Mucosa of gallbladder (tissue), 1 donor: Measurements from ENCODE around the gene CENPT. TPM values are rescaled to one million over a fixed set of nuclear protein-coding genes. Genes with fewer than 3 reads are reported as not detected.
"Not testable (repeated sequence)": the region's sequence is repeated elsewhere in the genome, so short reads cannot be mapped to it uniquely, and the experiment has no call there.

Source experiments
- DNase-seq: peaks from one replicate; pipeline ENCODE4 v3.0.0-alpha.2; 2020; ENCODE audit warnings: low spot score
- total RNA-seq: library from RNA; stranded (reverse); gene quantifications from one replicate; pipeline ENCODE4 v1.2.1, GENCODE V29; 2021
- donor health status: DM: no; HTN: no; CAD: no.

CENPT gene
- total RNA-seq, 1 donor from 2014 or later: 44.6 TPM

DNA sequence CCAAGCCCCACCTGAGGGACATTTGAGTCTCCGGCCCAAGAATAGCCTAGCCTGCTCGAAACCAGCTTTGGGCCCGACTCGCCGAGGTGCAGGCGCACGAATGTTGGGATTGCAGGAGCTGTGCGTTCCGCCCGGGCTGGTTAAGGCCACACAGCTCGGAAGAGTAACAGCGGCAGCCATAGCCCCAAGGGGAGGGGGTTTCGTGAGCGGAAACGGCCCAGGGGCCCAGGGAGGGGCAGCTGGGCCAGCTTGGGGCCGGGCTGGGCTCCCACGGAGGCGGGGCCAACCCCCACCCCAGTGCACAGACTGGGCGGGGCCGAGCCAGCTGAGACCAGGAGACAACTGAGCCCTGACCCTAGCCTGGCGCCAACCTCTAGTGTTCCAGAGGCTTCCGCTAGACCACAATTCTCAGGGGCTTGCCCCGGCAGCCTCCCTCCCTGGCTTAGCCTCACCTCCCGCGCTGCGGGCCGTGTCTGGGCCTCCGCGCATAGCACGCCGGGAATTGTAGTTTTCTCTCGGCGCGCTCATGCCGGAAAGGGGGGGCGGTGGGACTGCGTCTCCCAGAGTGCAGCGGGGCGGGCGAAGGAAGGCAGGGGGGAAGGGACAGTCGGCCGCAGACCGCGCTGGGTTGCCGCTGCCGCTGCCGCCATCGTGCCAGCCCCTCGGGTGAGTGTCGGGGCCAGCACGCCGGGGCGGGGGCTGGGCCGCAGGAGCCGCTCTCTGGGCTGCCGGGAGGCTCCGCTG lies 1.0 kb downstream of the CENPT start, which contains the start of gene NUTF2:
Gene NUTF2 (plus strand): TSS at position 614 of the 744 bp plus-strand sequence. CDS start 18,198 bp downstream, outside the sequence.
- DNase-seq: peak; percentile 95

- no peak for DNase-seq
These were observed 1.5 kb downstream of the CENPT start for GRCh38 chr16:67846063-67846319.

DNA sequence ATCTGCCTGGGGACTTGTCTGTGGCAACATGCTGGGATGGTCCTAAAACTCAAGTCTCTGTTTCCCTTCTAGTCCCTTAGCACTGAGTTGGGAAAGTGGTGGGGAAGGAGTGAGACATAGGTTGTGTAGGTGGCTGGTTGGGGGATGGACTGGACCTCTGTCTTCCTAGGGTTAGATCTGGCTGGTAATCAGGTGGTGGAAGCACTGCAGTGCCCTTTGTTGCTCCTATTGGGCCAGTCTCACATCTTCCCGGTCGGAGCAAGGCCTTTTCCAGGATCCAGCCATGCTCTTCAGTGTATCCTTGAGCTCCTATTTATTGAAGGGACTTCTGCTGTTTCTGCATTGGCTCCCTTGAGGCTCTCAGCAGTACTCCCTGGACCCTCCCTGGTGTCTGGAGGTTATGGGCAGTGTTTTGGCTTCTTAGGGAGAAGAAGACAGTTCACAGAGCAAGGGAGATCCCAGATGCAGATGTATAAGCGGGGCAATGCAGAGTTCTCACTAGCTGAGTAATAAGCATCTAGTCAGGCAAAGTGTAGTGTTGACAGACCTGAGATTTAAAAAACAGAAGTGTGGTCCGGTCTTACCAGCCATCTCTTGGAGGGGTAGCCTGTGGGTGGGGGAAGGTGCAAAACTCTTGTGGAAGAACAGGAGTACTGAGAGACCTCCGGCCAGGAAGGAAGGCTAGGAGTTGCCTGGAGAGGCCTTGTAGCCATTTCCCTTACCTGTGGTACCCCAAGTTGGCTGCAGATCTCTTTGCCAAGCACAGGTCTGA lies 2.0 kb downstream of the CENPT start:
- no peak for DNase-seq

DNA sequence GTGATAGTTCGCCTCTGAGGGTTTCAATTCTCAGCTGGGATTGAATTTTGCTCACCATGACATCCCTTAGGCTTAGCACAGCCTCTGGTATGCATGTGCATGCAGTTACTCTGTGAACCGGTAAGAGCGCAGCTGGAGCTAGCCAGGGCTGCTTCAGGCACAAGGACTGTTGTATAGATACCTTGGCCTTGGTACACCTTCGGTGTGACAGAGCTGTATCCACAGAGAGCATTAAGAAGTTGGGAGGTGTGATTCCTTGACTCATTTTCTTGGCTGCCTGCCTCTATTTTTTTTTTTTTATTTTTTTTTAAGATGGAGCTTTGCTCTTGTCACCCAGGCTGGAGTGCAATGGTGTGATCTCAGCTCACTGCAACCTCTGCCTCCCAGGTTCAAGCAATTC lies 3.0 kb downstream of the CENPT start:
- DNase-seq: no peak

- DNase-seq: no peak
These were observed 4.1 kb downstream of the CENPT start for GRCh38 chr16:67843343-67843765.

GRCh38 chr16:67842509-67843342 lies 4.8 kb downstream of the CENPT start:
- peak; percentile 48 for DNase-seq

DNA sequence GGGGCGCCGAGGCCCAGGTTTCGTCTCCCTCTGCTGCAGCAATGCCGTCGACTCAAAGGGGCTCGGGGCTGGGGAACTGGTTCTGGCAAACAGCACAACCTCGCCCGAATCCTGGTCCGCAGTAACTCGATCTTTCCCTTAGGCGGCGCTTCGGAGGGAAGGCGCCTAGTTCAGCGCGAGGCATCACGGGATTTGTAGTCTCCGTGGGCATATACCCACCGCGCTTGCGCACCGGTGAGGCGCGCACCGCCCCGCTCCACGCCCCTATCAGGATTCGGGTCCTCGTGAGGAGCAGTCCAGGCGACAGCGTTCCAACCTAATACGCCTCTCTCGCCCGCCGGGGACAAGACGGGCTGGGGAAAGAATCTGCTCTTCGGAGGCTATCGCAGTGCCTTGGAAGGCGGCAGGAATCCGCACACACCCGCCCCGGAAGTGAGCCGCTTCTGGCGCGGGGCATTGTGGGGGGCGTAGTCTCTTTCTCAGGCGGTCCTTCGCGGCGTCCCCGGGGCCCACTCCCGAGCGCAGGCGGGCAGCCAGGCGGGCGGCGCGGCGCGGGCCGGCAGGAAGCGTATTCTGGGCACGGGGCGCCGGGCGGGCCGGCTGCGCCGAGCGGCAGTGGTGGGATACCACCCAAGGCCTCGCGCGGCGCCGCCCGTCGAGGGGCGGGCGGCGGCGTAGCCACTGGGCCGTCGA lies 5.5 kb downstream of the CENPT start, which contains the start of gene THAP11:
Gene THAP11 (plus strand): TSS at position 505 of the 693 bp plus-strand sequence. CDS start 235 bp downstream, outside the sequence.
- peak; percentile 95 for DNase-seq

GRCh38 chr16:67841198-67841815 lies 6.2 kb downstream of the CENPT start:
- no peak for DNase-seq

- DNase-seq: no peak
These were observed 9.7 kb downstream of the CENPT start for GRCh38 chr16:67837811-67838210.

DNA sequence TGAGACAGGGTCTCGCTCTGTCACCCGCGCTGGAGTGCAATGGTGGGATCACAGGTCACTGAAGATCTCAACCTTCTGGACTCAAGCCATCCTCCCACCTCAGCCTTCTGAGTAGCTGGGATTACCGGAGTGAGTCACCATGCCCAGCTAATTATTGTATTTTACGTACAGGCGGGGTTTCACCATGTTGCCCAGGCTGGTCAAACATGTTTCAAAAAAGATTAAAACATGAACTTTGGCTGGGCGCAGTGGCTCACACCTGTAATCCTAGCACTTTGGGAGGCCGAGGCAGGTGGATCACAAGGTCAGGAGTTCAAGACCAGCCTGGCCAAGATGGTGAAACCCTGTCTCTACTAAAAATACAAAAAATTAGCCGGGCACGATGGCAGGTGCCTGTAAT lies 10.3 kb downstream of the CENPT start:
- DNase-seq: not testable (repeated sequence)

DNA sequence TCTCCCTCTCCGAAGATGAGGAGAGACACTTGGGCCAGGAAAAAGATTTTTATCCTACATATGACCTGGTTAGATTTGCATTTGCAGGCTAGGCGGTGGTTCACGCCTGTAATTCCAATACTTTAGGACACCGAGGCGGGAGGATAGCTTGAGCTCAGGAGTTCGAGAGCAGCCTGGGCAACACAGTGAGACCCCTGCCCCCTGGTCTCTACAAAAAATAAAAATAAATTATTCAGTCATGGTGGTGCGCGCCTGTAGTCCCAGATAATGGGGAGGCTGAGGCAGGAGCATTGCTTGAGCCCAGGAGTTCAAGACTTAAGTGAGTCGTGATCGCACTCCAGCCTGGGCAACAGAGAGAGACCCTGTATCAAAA lies 13.3 kb downstream of the CENPT start:
- DNase-seq: no peak

DNA sequence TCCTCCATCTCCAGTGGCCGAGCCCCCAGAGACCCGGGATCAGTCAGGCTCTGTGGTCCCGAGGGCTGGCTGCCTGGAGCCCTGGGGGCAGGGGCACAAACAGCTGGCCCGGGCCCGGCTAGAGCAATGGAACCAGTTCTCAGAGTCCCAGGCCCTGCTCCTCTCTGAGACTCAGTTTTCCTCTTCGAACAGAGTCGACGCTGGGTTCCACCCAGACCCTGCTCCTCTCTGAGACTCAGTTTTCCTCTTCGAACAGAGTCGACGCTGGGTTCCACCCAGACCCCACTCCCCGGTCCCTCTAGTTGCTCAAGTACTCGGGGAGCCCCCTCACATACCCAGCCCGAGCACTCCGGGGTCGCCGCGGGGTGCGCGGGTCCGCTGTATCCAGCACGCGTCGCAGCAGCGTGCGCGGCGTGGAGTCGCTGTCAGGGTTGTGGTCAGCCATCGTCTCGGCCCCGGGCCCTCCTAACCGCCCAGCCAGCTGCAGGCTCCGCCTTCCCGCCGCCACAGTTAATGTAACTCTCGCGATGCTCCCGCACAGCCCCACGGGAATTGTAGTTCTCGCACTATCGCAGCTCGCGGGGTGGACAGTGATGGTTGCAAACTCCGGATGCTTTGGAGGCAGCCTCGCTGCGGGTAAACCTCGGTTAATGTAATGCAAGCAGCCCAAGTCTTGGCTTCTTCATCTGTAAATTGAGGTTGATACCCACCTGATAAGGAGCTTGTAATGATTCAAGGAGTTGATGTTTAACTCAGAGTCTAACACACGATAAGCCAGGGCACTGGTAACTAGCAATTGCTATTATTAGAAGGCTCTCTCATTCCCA lies 13.9 kb downstream of the CENPT start:
- DNase-seq: peak; percentile 95

DNA sequence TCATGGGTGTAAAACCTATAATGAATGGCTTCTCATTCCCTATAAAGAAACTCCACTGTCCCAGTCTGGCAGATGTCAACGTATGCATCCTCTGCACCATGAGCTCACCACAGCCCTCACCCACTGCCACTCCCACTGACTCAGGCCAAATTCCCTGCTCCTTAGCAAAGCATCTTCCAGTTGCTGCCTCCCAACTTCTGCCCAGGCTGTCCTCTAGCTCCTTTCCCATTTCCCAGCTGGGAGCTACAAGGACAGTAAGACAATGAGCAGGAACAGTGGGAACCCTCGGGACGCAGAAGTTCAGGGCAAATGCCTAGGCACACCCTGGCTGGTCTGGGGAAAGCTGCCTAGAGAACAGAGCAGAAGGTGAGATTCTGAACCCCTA lies 14.5 kb downstream of the CENPT start:
- no peak for DNase-seq

DNA sequence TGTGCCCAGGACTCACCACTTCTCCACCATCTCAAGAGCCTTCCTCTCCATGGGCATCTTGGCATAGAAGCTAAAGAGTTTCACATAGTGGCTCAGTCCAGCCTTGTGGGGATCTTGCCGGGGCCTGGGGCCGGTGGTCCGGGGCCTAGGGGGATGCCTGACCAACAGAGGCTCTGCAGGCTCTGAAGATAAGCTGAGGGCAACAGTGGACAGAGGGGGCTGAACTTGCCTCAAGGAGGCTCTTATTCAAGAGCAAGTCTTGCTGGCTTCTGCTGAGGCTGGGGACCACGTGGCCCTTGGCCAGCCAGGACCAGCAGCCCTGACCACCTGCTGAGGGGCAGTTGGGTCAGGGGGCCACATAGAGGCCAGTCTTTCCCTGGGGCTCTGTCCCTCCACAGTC lies 18.8 kb downstream of the CENPT start:
- no peak for DNase-seq

GRCh38 chr16:67825906-67826305 lies 21.6 kb downstream of the CENPT start:
- no peak for DNase-seq

DNA sequence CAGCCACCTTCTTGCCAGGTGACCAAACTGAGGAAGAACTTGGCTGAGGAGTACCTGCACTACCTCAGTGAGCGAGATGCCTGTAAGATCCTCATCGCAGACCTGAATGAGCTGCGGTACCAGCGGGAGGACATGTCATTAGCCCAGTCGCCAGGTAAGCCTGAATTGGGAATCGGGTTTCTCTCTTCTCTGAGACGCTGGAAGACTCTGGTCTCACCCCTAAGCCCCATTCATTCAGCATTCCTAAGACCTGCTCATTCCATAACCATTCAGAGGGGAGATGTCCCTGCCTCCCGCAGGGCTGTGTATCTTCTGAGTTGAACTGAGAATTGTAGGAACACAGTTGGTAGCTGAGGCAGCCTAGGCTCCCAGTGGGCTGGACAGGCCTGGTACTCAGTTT lies 22.4 kb downstream of the CENPT start:
- no peak for DNase-seq

DNA sequence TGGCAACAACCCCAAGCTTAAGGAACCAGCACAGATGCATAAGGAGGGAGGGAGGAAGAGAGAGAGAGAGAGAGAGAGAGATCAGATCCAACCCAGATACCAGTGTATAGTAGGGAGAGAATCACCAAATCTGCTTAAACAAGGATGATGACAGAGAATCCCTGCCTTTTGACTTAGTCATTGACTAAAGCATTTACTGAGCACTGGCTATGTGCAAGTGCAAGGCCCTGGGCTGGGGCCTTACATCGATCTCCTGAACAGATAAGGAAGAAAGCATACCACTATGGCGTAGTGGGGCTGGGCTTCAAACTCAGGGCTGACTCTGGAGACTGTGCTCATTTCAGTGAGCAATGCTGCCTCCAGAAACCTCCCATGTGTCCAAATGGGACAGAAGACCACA lies 25.0 kb downstream of the CENPT start:
- DNase-seq: no peak

- no peak for DNase-seq
These were observed 26.8 kb downstream of the CENPT start for GRCh38 chr16:67820608-67821259.

- DNase-seq: no peak
These were observed 32.9 kb downstream of the CENPT start for GRCh38 chr16:67814567-67814966.

DNA sequence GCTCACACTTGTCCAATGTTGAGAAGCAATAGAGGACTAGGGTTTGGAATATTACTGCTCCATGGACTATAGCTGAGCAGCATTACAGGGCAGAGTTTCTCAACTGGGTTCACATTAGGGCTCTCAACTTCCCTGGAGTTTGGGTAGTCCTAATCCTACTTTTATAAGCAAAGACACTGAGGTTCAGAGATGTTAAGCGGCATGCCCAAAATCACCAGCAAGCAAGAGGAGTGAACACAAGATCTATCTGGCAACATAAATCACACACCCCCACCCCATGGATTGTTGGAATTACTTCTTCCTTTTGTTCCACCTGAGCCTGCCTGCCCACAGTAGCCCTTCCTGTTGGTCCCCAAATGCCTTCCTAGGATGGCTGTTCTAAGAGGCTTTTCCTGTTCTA lies 35.6 kb downstream of the CENPT start:
- no peak for DNase-seq
